Colonic mucosa (tissue), 4 donors: ENCODE data around the gene GOLGA8J. TPM values are rescaled to one million over a fixed set of nuclear protein-coding genes. Genes with fewer than 3 reads are reported as not detected.
"Not testable (repeated sequence)": the region's sequence is repeated elsewhere in the genome, so short reads cannot be mapped to it uniquely, and the experiment has no call there.

ENCODE experiments used
- DNase-seq: peaks from one replicate; pipeline ENCODE4 v3.0.0-alpha.2; 2020
- H3K27ac ChIP-seq: fragments of 200-600 bp; one replicate; pipeline ENCODE4 v1.8.0; 2021
- H3K27me3 ChIP-seq: fragments of 200-600 bp; one replicate; pipeline ENCODE4 v1.8.0; 2021
- H3K36me3 ChIP-seq: fragments of 200-600 bp; one replicate; pipeline ENCODE4 v1.8.0; 2021
- H3K4me1 ChIP-seq: fragments of 200-600 bp; one replicate; pipeline ENCODE4 v1.8.0; 2021; ENCODE audit warnings: mild to moderate bottlenecking
- H3K4me3 ChIP-seq: fragments of 200-600 bp; one replicate; pipeline ENCODE4 v1.8.0; 2021
- H3K9ac ChIP-seq, 2 donors: one replicate each; pipeline ENCODE4 v1.7.0; 2013; ENCODE audit warnings: control low read depth in 2 of 2, low read depth in 2 of 2, low read length in 2 of 2
- H3K9me3 ChIP-seq: fragments of 200-600 bp; one replicate; pipeline ENCODE4 v1.8.0; 2021
- CTCF ChIP-seq: fragments of 200-600 bp; IDR thresholded peaks from one replicate; pipeline ENCODE4 v1.8.0; 2022; ENCODE audit warnings: antibody characterized with exemption, mild to moderate bottlenecking
- intact Hi-C: fragments of 100-400 bp; cut with DNase I; formaldehyde crosslinking; loops from one replicate; pipeline ENCODE4 v1.14.1; 2022
- total RNA-seq, 2 donors: library from RNA; stranded (reverse); fragmentation: NEBNext Ultra II Directional in 1 of 2; extraction: Animal tissue kit (Norgen Biotek cat#: 25700) in 1 of 2; gene quantifications; one replicate each; pipeline ENCODE4 v1.2.1, GENCODE V29; 2021
- donor health status: healthy.
- donor health status: DM: no; HTN: no; CAD: no.
- donor health status: DM: no; HTN: no; CAD: no.

The GOLGA8J gene
- total RNA-seq, 2 donors from 2014 or later = 0.35 TPM; not detected in 1

DNA sequence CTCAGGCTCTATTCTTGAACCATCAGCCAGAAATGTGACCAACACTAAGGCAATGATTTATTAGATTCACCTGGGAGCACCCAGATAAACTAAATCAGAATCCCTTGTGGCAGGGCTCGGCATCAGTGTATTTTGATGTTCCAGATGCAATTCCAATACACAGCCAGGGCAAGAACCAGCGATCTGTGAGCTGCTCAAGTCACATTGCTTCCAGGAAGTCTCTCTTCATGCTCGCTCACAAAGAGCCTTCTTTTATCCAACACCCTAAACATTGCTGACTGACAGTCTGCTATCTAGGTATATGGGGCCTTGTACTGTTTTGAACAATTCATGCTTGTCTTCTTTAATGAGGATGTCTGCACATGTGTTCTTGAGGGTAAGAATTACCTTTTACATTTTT is 40.9 kb upstream of the GOLGA8J start:
- intact Hi-C loops = no loop called here
- H3K4me3 ChIP-seq = no peak overlapping the region
- no peaks in the 10 kb centered on the region for H3K36me3 ChIP-seq
- H3K9ac ChIP-seq = no peak overlapping the region
- no peak for DNase-seq
- TF ChIP-seq CTCF = no peak
- H3K27me3 ChIP-seq = no peaks in the 10 kb centered on the region
- H3K9me3 ChIP-seq = no peaks in the 10 kb centered on the region
- no peak overlapping the region for H3K27ac ChIP-seq
- no peaks in the 10 kb centered on the region for H3K4me1 ChIP-seq

DNA sequence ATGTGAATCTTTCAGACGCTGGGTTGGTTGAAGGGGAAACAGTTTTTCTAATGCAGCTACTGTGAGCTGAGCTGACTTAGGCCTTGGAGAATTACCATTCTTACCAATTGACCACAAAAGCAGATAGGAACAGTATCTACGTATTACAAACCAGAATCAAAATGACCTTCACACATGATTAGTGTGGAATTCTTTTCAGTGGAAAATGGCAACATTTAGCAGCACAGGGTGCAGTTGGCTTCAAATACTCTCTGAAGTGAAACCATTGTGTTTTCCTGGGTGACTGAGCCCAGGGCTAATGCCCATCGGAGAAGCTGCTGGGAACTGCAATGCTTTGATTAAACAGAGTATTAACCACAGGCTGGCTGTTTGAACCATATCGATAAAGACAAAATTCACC is 40.2 kb upstream of the GOLGA8J start:
- H3K27ac ChIP-seq = no peak overlapping the region
- no peak for TF ChIP-seq CTCF
- H3K4me1 ChIP-seq = no peaks in the 10 kb centered on the region
- H3K4me3 ChIP-seq = no peak overlapping the region
- intact Hi-C loops = no loop called here
- no peaks in the 10 kb centered on the region for H3K36me3 ChIP-seq
- no peaks in the 10 kb centered on the region for H3K27me3 ChIP-seq
- H3K9ac ChIP-seq = no peak overlapping the region
- no peak for DNase-seq
- no peaks in the 10 kb centered on the region for H3K9me3 ChIP-seq

DNA sequence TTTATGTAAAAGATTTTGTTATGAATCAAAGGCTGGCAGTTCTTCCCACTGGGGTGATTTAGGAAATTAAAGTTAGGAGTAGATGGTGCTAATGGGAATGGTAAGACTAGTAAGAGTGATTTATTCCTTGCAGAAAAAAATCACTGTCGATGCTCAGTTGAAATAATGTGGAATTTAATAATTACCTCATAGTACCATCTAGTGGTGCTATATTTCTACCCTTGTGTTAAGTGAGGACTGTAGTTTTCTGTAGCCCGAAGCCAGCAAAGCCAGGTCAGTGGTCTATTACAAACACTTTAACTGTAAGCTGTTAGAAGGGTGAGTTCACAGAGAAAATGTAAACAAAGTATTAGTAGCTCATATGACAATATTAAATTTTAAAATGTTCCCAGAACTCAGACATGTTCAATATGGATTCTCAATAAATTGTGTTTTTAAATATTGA is 39.5 kb upstream of the GOLGA8J start:
- no peaks in the 10 kb centered on the region for H3K27me3 ChIP-seq
- intact Hi-C loops = no loop called here
- no peaks in the 10 kb centered on the region for H3K36me3 ChIP-seq
- H3K27ac ChIP-seq = no peak overlapping the region
- H3K9me3 ChIP-seq = no peaks in the 10 kb centered on the region
- H3K4me1 ChIP-seq = no peaks in the 10 kb centered on the region
- no peak overlapping the region for H3K9ac ChIP-seq
- H3K4me3 ChIP-seq = no peak overlapping the region
- no peak for TF ChIP-seq CTCF
- DNase-seq = no peak

GRCh38 chr15:30044377-30044776 is 38.4 kb upstream of the GOLGA8J start:
- Histone ChIP-seq H3K36me3 (no peaks in the 10 kb centered on the region), H3K27ac (no peak overlapping the region), H3K27me3 (no peaks in the 10 kb centered on the region), H3K4me3 (no peak overlapping the region), H3K9me3 (no peaks in the 10 kb centered on the region), H3K4me1 (no peaks in the 10 kb centered on the region), H3K9ac (no peak overlapping the region)
- no peak for TF ChIP-seq CTCF
- intact Hi-C loops = no loop called here
- no peak for DNase-seq

DNA sequence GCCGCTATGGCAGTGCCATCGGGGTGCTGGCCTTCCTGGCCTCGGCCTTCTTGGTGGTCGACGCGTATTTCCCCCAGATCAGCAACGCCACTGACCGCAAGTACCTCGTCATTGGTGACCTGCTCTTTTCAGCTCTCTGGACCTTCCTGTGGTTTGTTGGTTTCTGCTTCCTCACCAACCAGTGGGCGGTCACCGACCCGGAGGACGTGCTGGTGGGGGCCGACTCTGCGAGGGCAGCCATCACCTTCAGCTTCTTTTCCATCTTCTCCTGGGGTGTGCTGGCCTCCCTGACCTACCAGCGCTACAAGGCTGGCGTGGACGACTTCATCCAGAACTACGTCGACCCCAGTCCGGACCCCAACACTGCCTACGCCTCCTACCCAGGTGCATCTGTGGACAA is 37.9 kb upstream of the GOLGA8J start:
- DNase-seq, H3K4me1 ChIP-seq, H3K27me3 ChIP-seq, H3K9ac ChIP-seq, H3K9me3 ChIP-seq, intact Hi-C loops, H3K4me3 ChIP-seq, H3K36me3 ChIP-seq, H3K27ac ChIP-seq: not testable (repeated sequence)

DNA sequence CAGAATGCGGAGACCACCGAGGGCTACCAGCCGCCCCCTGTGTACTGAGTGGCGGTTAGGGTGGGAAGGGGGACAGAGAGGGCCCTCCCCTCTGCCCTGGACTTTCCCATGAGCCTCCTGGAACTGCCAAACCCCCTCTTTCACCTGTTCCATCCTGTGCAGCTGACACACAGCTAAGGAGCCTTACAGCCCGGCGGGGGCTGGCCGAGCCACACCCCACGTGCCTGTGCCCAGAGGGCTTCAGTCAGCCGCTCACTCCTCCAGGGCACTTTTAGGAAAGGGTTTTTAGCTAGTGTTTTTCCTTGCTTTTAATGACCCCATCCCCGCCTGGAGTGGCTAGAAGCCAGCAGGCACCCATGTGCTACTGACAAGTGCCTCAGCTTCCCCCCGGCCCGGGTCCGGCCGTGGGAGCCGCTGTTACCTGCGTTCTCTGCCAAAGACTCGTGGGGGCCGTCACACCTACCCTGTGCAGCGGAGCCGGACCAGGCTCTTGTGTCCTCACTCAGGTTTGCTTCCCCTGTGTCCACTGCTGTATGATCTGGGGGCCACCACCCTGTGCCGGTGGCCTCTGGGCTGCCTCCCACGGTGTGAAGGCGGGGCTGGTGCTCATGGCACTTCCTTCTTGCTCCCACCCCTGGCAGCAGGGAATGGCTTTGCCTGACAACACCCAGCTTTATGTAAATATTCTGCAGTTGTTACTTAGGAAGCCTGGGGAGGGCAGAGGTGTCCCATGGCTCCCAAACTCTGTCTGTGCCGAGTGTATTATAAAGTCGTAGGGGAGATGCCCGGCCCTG is 37.3 kb upstream of the GOLGA8J start:
- intact Hi-C loops, DNase-seq, H3K4me3 ChIP-seq: not testable (repeated sequence)

More for the DNA sequence above, 37.3 kb upstream of the GOLGA8J start:
- H3K4me1 ChIP-seq, H3K27ac ChIP-seq, H3K36me3 ChIP-seq, H3K27me3 ChIP-seq, H3K9me3 ChIP-seq: not testable (repeated sequence)
- H3K9ac ChIP-seq = peak overlapping the region in 1 of 2 donors; percentile 26
